ENCODE measurements around the gene DUXA.
"Not testable (repeated sequence)": the region's sequence is repeated elsewhere in the genome, so short reads cannot be mapped to it uniquely, and the experiment has no call there.

Gene DUXA

DNA sequence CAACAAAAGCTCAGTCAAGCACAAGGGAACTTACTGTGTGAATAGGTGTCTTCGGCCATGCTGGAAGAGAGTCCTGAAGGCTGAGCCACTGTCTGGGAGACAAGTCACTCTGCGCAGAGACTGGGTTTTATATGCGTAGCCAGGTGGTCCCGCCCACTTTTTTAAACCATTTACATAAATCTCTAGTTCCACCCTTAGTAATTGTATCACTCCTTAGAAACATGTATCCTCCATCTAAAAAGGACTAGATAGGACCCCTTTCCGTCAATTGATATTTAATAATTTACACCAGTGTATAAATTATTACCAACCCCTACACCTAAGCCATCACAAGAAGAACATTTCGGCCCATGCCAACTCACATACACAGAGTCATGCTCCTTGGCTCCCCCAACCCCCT, at the start of gene DUXA:
Gene DUXA (minus strand): TSS at position 101 of the 400 bp plus-strand sequence. CDS start 42 bp downstream, at position 59.
- H3K4me3 ChIP-seq (ENCODE audit: low read length), result no peak within 1 kb of the TSS
- no peak for TF ChIP-seq CTCF (conservative IDR thresholded peaks at IDR 0.05; ENCODE audit: low read depth, low read length)
- DNase-seq (ENCODE audit: low read depth), result no peak

GRCh38 chr19:57212109-57212508, 44.8 kb upstream of the DUXA start:
- TF ChIP-seq CTCF (conservative IDR thresholded peaks at IDR 0.05; ENCODE audit: low read depth, low read length), result no peak
- DNase-seq (ENCODE audit: low read depth), result no peak
- no peak overlapping the region for H3K4me3 ChIP-seq (ENCODE audit: low read length)

DNA sequence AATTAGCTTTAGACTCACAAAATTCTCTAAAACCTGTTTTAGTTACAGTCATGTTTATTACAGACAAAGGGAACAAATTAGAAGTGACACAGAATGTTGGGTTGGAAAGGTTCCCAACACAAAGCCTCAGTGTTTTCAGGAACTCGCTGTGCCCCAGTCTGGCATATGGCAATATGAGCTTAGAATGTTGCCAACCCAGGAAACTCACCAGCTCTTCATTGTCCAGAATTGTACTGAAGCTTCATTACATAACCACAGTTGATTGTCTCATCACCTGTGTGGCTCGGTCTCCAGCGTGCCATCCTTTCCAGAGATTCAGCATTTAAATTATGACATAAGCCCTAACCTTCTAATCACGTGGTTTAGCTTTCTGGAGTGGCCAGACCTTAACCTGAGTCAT, 43.1 kb upstream of the DUXA start:
- no peak for TF ChIP-seq CTCF (conservative IDR thresholded peaks at IDR 0.05; ENCODE audit: low read depth, low read length)
- DNase-seq (ENCODE audit: low read depth), result no peak
- H3K4me3 ChIP-seq (ENCODE audit: low read length), result no peak overlapping the region

DNA sequence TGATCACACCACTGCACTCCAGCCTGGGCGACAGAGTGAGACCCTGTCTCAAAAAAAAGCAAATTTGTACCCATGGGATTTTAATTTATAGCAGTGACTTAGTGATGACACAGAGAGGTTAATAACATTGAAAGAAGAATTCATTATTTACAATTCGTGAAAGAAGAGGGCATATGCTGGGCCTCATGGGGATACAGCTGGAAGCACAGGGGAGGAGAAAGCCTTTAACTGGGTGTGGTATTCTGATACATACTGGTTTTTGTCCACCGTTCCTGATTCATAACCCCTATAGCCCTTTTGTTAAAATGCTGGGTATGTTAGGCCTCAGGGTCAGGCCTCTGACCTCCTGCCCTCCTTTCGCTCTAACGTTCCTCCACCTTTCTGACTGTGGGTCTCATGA, 34.9 kb upstream of the DUXA start:
- H3K4me3 ChIP-seq (ENCODE audit: low read length), result no peak overlapping the region
- DNase-seq (ENCODE audit: low read depth), result no peak
- TF ChIP-seq CTCF (conservative IDR thresholded peaks at IDR 0.05; ENCODE audit: low read depth, low read length), result no peak

- not testable (repeated sequence) for H3K4me3 ChIP-seq (ENCODE audit: low read length)
Observed at GRCh38 chr19:57197874-57198273, 30.6 kb upstream of the DUXA start.

DNA sequence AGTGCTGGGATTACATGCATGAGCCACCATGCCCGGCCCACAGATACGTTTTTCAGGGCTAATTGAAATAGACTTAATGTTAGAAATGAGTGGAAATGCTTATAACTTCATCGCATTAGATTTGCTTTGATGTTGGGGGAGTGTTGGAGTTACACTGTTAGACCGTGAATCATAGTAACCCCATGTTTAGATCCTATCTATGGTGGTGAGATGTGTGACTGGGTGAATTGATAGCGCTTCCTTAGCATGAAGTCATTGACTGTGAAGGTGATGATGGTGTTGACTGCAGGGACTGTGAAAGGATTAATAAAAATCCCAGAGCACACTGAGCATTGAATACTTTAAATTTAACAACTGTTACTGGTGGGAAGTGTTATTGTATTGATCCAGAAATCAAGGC, 25.7 kb upstream of the DUXA start:
- no peak for DNase-seq (ENCODE audit: low read depth)
- no peak for TF ChIP-seq CTCF (conservative IDR thresholded peaks at IDR 0.05; ENCODE audit: low read depth, low read length)
- H3K4me3 ChIP-seq (ENCODE audit: low read length), result peak overlapping the region; percentile 91

More at GRCh38 chr19:57197874-57198273, 30.6 kb upstream of the DUXA start:
- DNase-seq (ENCODE audit: low read depth), result not testable (repeated sequence)

DNA sequence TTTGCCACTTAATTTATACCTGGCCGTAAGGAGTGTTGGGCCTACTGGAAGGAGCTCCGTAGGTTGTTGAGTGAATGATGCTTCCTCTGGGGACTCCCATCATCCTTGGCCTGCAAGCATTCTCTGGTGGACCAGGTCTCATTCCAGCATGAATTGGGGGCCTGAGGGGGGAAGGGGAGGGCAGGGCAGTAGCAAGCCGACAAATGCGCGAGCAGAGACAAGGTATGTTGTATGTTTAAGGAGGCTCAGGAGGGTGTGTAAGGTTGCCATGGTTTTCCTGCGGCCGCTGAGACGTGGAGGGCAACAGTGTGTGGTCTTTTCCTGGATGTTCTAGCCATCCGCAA, 24.8 kb upstream of the DUXA start:
- TF ChIP-seq CTCF (conservative IDR thresholded peaks at IDR 0.05; ENCODE audit: low read depth, low read length), result no peak
- DNase-seq (ENCODE audit: low read depth), result no peak
- H3K4me3 ChIP-seq (ENCODE audit: low read length), result peak overlapping the region; percentile 91
